GM23338 (cell line): ENCODE data around the gene PRPF18. TPM values are rescaled to one million over a fixed set of nuclear protein-coding genes. Genes with fewer than 3 reads are reported as not detected.

Experiments used
- ATAC-seq: fragments of 200-7000 bp; cut with Tn5 transposase; 3 replicates; pipeline ENCODE4 v1.9.1; 2020
- DNase-seq: peaks from one replicate; pipeline ENCODE4 v3.0.0-alpha.2; 2015; ENCODE audit warnings: low spot score
- H2AFZ ChIP-seq: fragments of 200-600 bp; sonication (generic); 2 replicates; pipeline ENCODE4 v1.8.0; 2016; ENCODE audit warnings: antibody characterized with exemption, mild to moderate bottlenecking, moderate library complexity
- H3F3A ChIP-seq: fragments of 200-600 bp; sonication (generic); replicated peaks from 2 replicates; pipeline ENCODE4 v1.8.0; 2017; ENCODE audit warnings: antibody characterized with exemption, mixed run types, low read depth
- H3K27ac ChIP-seq: fragments of 200-600 bp; sonication (generic); 2 replicates; pipeline ENCODE4 v1.6.1; 2016; ENCODE audit warnings: low read depth
- H3K27me3 ChIP-seq: fragments of 200-600 bp; sonication (generic); 2 replicates; pipeline ENCODE4 v1.8.0; 2016; ENCODE audit warnings: mild to moderate bottlenecking, mixed run types, moderate library complexity; ENCODE audit not compliant: insufficient read depth
- H3K36me3 ChIP-seq: fragments of 200-600 bp; sonication (generic); 2 replicates; pipeline ENCODE4 v1.8.0; 2016; ENCODE audit warnings: mild to moderate bottlenecking; ENCODE audit not compliant: insufficient read depth
- H3K4me1 ChIP-seq: fragments of 200-600 bp; sonication (generic); 2 replicates; pipeline ENCODE4 v1.8.0; 2016; ENCODE audit warnings: mild to moderate bottlenecking, moderate library complexity; ENCODE audit not compliant: insufficient read depth
- H3K4me2 ChIP-seq: fragments of 200-600 bp; sonication (generic); 2 replicates; pipeline ENCODE4 v1.7.1; 2017; ENCODE audit warnings: mixed run types
- H3K4me3 ChIP-seq: fragments of 200-600 bp; sonication (generic); 2 replicates; pipeline ENCODE4 v1.6.1; 2016; ENCODE audit warnings: mixed run types
- H3K79me2 ChIP-seq: fragments of 200-600 bp; sonication (generic); replicated peaks from 2 replicates; pipeline ENCODE4 v1.8.0; 2017; ENCODE audit warnings: mild to moderate bottlenecking; ENCODE audit not compliant: insufficient read depth
- H3K9me2 ChIP-seq: fragments of 200-600 bp; sonication (generic); 2 replicates; pipeline ENCODE4 v1.8.0; 2017; ENCODE audit not compliant: insufficient read depth
- H4K20me1 ChIP-seq: fragments of 200-600 bp; sonication (generic); replicated peaks from 2 replicates; pipeline ENCODE4 v1.8.0; 2017; ENCODE audit warnings: mild to moderate bottlenecking; ENCODE audit not compliant: insufficient read depth
- H3K27ac Mint-ChIP-seq: 2 replicates; pipeline ENCODE4 v1.8.0; 2020; ENCODE audit warnings: inconsistent platforms, mild to moderate bottlenecking, moderate library complexity, mixed read lengths
- H3K27me3 Mint-ChIP-seq: 3 replicates; pipeline ENCODE4 v1.8.0; 2022; ENCODE audit warnings: low read depth, mild to moderate bottlenecking, moderate library complexity, mixed read lengths, inconsistent platforms; ENCODE audit not compliant: insufficient read depth, poor library complexity
- H3K36me3 Mint-ChIP-seq: 3 replicates; pipeline ENCODE4 v1.8.0; 2021; ENCODE audit warnings: low read depth, mild to moderate bottlenecking, inconsistent platforms, moderate library complexity, mixed read lengths
- H3K4me1 Mint-ChIP-seq: 3 replicates; pipeline ENCODE4 v1.8.0; 2020; ENCODE audit warnings: mild to moderate bottlenecking, inconsistent platforms, mixed read lengths
- H3K4me3 Mint-ChIP-seq: 3 replicates; pipeline ENCODE4 v1.8.0; 2021; ENCODE audit warnings: moderate library complexity, mild to moderate bottlenecking, inconsistent platforms, mixed read lengths
- H3K9me3 Mint-ChIP-seq: 3 replicates; pipeline ENCODE4 v1.8.0; 2020; ENCODE audit warnings: moderate library complexity, mild to moderate bottlenecking, inconsistent platforms, mixed read lengths
- POLR2AphosphoS5 ChIP-seq: IDR thresholded peaks from 2 replicates; pipeline ENCODE4 v1.6.1; 2016; ENCODE audit warnings: antibody characterized with exemption, low read depth
- ZNF462 ChIP-seq: fragments of 250-450 bp; sonication (Bioruptor Pico); IDR thresholded peaks from 2 replicates; pipeline ENCODE4 v1.5.0; 2020; ENCODE audit warnings: mild to moderate bottlenecking, moderate library complexity
- polyA plus RNA-seq: library from polyadenylated mRNA; unstranded; fragments of >200 nt; fragmentation: Nextera tagmentation; extraction: Ambion mirVana; gene quantifications from 2 replicates; pipeline ENCODE4 v1.2.1, GENCODE V29; 2016
- total RNA-seq: library from RNA; depleted of rRNA; stranded (reverse); fragments of >200 nt; shearing (Covaris generic); gene quantifications from 2 replicates; pipeline ENCODE4 v1.2.3, GENCODE V29; 2014
- TF ChIP-seq, protein P1 (sequence below): IDR thresholded peaks from one replicate; pipeline ENCODE4 v1.6.1; 2018; ENCODE audit warnings: antibody characterized with exemption; ENCODE audit not compliant: unreplicated experiment

PRPF18 gene
- total and polyA plus RNA-seq, 2 experiments from 2014 or later: 15.1 to 17.2 TPM

- H3K27me3 Mint-ChIP-seq: peaks cover 4% of the 10 kb centered on the region
- no peaks in the 10 kb centered on the region for H3K79me2 ChIP-seq
- no peak overlapping the region for H3K27ac ChIP-seq
- peaks cover 13% of the 10 kb centered on the region; the same call in 2 of the 3 replicates for H3K9me3 Mint-ChIP-seq
- no peaks in the 10 kb centered on the region for H3K9me2 ChIP-seq
- H4K20me1 ChIP-seq: no peaks in the 10 kb centered on the region
- no peak overlapping the region for H3K4me3 Mint-ChIP-seq
- DNase-seq (no peak), ATAC-seq (no peak)
- peaks cover 28% of the 10 kb centered on the region for H3K36me3 Mint-ChIP-seq
- H3K27me3 ChIP-seq: no peaks in the 10 kb centered on the region
- no peak overlapping the region for H3K4me3 ChIP-seq
- no peaks in the 10 kb centered on the region for H3K4me1 ChIP-seq
- no peaks in the 10 kb centered on the region for H3F3A ChIP-seq
- no peak for TF ChIP-seq ZNF462 (CRISPR knock-in tag)
- no peak for TF ChIP-seq POLR2AphosphoS5
- TF ChIP-seq, protein P1, sequence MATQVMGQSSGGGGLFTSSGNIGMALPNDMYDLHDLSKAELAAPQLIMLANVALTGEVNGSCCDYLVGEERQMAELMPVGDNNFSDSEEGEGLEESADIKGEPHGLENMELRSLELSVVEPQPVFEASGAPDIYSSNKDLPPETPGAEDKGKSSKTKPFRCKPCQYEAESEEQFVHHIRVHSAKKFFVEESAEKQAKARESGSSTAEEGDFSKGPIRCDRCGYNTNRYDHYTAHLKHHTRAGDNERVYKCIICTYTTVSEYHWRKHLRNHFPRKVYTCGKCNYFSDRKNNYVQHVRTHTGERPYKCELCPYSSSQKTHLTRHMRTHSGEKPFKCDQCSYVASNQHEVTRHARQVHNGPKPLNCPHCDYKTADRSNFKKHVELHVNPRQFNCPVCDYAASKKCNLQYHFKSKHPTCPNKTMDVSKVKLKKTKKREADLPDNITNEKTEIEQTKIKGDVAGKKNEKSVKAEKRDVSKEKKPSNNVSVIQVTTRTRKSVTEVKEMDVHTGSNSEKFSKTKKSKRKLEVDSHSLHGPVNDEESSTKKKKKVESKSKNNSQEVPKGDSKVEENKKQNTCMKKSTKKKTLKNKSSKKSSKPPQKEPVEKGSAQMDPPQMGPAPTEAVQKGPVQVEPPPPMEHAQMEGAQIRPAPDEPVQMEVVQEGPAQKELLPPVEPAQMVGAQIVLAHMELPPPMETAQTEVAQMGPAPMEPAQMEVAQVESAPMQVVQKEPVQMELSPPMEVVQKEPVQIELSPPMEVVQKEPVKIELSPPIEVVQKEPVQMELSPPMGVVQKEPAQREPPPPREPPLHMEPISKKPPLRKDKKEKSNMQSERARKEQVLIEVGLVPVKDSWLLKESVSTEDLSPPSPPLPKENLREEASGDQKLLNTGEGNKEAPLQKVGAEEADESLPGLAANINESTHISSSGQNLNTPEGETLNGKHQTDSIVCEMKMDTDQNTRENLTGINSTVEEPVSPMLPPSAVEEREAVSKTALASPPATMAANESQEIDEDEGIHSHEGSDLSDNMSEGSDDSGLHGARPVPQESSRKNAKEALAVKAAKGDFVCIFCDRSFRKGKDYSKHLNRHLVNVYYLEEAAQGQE: no peak
- peaks cover 5% of the 10 kb centered on the region; the same call in 1 of the 2 replicates for H3K36me3 ChIP-seq
- no peaks in the 10 kb centered on the region for H3K4me1 Mint-ChIP-seq
- no peak overlapping the region for H2AFZ ChIP-seq
- no peak overlapping the region for H3K4me2 ChIP-seq
- H3K27ac Mint-ChIP-seq: no peak overlapping the region
These were observed 50.0 kb downstream of the PRPF18 start for GRCh38 chr10:13636776-13637175.
